GM12878 (cell line): ENCODE data around the gene ADAM20. TPM values are rescaled to one million over a fixed set of nuclear protein-coding genes. Genes with fewer than 3 reads are reported as not detected.
A peak's percentile ranks its signal among the peaks of the same experiment; 100 is the strongest.

Source experiments
- ATF3 ChIP-seq: IDR thresholded peaks from 2 replicates; pipeline ENCODE4 v1.6.1; 2011; ENCODE audit warnings: low read depth, mild to moderate bottlenecking, low read length, moderate library complexity, borderline replicate concordance; ENCODE audit errors: extremely low read depth
- BACH1 ChIP-seq: fragments of 450-650 bp; IDR thresholded peaks from 2 replicates; pipeline ENCODE4 v1.6.1; 2017; ENCODE audit warnings: mild to moderate bottlenecking, borderline replicate concordance
- BCL3 ChIP-seq: IDR thresholded peaks from 2 replicates; pipeline ENCODE4 v1.6.1; 2011; ENCODE audit warnings: borderline replicate concordance, low read depth, mild to moderate bottlenecking, moderate library complexity, low read length; ENCODE audit not compliant: insufficient read depth, poor library complexity, severe bottlenecking
- EGR1 ChIP-seq, 2 experiments: IDR thresholded peaks; 1 replicate in 1 of 2; 2 replicates in 1 of 2; pipeline ENCODE4 v1.6.1; 2011 to 2012; ENCODE audit warnings: low read depth in 2 of 2, low read length in 2 of 2, borderline replicate concordance in 1 of 2, mild to moderate bottlenecking in 1 of 2, moderate library complexity in 1 of 2
- IKZF2 ChIP-seq, 2 experiments: fragments of 450-650 bp; IDR thresholded peaks; 2 replicates each; pipeline ENCODE4 v1.6.1; 2017; ENCODE audit warnings: mild to moderate bottlenecking in 2 of 2, moderate library complexity in 2 of 2
- JUNB ChIP-seq: IDR thresholded peaks from 2 replicates; pipeline ENCODE4 v1.6.1; 2016; ENCODE audit warnings: antibody characterized with exemption, mild to moderate bottlenecking
- JUND ChIP-seq: IDR thresholded peaks from 2 replicates; pipeline ENCODE4 v1.6.1; 2012; ENCODE audit warnings: low read depth, mild to moderate bottlenecking, low read length, improper control_type of control experiment, moderate library complexity
- KLF5 ChIP-seq: fragments of 450-650 bp; IDR thresholded peaks from 2 replicates; pipeline ENCODE4 v1.6.1; 2014; ENCODE audit warnings: mild to moderate bottlenecking; ENCODE audit not compliant: partially characterized antibody
- NFYB ChIP-seq: IDR thresholded peaks from 2 replicates; pipeline ENCODE4 v1.6.1; 2011; ENCODE audit warnings: low read depth, mild to moderate bottlenecking, low read length, improper control_type of control experiment, moderate library complexity; ENCODE audit not compliant: insufficient read depth
- NRF1 ChIP-seq: conservative IDR thresholded peaks from 2 replicates; pipeline ENCODE4 v1.6.1; 2011; ENCODE audit warnings: mild to moderate bottlenecking, low read depth, low read length, improper control_type of control experiment
- PAX8 ChIP-seq: fragments of 450-650 bp; IDR thresholded peaks from 2 replicates; pipeline ENCODE4 v1.6.1; 2017; ENCODE audit warnings: mild to moderate bottlenecking, moderate library complexity
- POLR2A ChIP-seq: IDR thresholded peaks from 2 replicates; pipeline ENCODE4 v1.6.1; 2011; ENCODE audit warnings: low read depth, mild to moderate bottlenecking, low read length
- POU2F2 ChIP-seq: IDR thresholded peaks from 3 replicates; pipeline ENCODE4 v1.6.1; 2011; ENCODE audit warnings: low read depth, mild to moderate bottlenecking, low read length, borderline replicate concordance
- RAD51 ChIP-seq: fragments of 450-650 bp; IDR thresholded peaks from 2 replicates; pipeline ENCODE4 v1.6.1; 2016; ENCODE audit warnings: moderate library complexity, mild to moderate bottlenecking, inconsistent platforms
- RELA ChIP-seq: fragments of 450-650 bp; IDR thresholded peaks from 2 replicates; pipeline ENCODE4 v1.8.0; 2014; ENCODE audit warnings: borderline replicate concordance; ENCODE audit not compliant: partially characterized antibody
- REST ChIP-seq: IDR thresholded peaks from 2 replicates; pipeline ENCODE4 v1.6.1; 2012; ENCODE audit warnings: mild to moderate bottlenecking, low read depth, low read length
- SRF ChIP-seq, 2 experiments: IDR thresholded peaks; 2 replicates each; pipeline ENCODE4 v1.6.1; 2011; ENCODE audit warnings: low read depth in 2 of 2, low read length in 2 of 2, mild to moderate bottlenecking in 1 of 2, moderate library complexity in 1 of 2
- STAT3 ChIP-seq: IDR thresholded peaks from 2 replicates; pipeline ENCODE4 v1.6.1; 2011; ENCODE audit warnings: low read depth, low read length, improper control_type of control experiment
- SUZ12 ChIP-seq: fragments of 200-600 bp; sonication (generic); IDR thresholded peaks from one replicate; pipeline ENCODE4 v1.6.1; 2018; ENCODE audit warnings: antibody characterized with exemption, mild to moderate bottlenecking; ENCODE audit not compliant: unreplicated experiment
- TCF7 ChIP-seq: IDR thresholded peaks from 2 replicates; pipeline ENCODE4 v1.6.1; 2014; ENCODE audit warnings: antibody characterized with exemption, borderline replicate concordance
- ZBED1 ChIP-seq: IDR thresholded peaks from 2 replicates; pipeline ENCODE4 v1.6.1; 2016; ENCODE audit warnings: borderline replicate concordance
- ZBTB11 ChIP-seq: fragments of 450-650 bp; formaldehyde crosslinking; IDR thresholded peaks from 2 replicates; pipeline ENCODE4 v1.5.0; 2022; ENCODE audit warnings: mild to moderate bottlenecking, missing genetic modification characterization
- ZNF24 ChIP-seq: fragments of 450-650 bp; IDR thresholded peaks from 2 replicates; pipeline ENCODE4 v1.6.1; 2017; ENCODE audit warnings: antibody characterized with exemption, mild to moderate bottlenecking
- polyA plus RNA-seq, 11 experiments: library from polyadenylated mRNA; depleted of rRNA in 4 of 11; unstranded in 6 of 11; stranded (reverse) in 5 of 11; fragments of >200 nt; fragmentation: Nextera tagmentation in 4 of 11; fragmentation: Illumina TruSeq in 1 of 11; extraction: Ambion mirVana in 4 of 11; extraction: Trizol in 1 of 11; gene quantifications; 1 replicate in 1 of 11; 2 replicates in 10 of 11; pipeline versions ENCODE4 v1.2.1 to v1.2.3, GENCODE V29; 2011 to 2016; ENCODE audit warnings: inconsistent platforms in 2 of 11, missing spikeins in 2 of 11, low read depth in 1 of 11
- total RNA-seq, 4 experiments: library from RNA; depleted of rRNA in 3 of 4; stranded (reverse); fragments of >200 nt in 3 of 4; fragmentation: Illumina TruSeq in 1 of 4; extraction: Trizol in 1 of 4; gene quantifications; 2 replicates each; pipeline versions ENCODE4 v1.2.1 to v1.2.3, GENCODE V29; 2013 to 2021

The ADAM20 gene
- total and polyA plus RNA-seq, 10 of the 15 experiments (the other 5 are each of a cell fraction or from before 2014, with no cell fraction given), result 0.04 to 0.34 (median 0.10) TPM; not detected in 3

DNA sequence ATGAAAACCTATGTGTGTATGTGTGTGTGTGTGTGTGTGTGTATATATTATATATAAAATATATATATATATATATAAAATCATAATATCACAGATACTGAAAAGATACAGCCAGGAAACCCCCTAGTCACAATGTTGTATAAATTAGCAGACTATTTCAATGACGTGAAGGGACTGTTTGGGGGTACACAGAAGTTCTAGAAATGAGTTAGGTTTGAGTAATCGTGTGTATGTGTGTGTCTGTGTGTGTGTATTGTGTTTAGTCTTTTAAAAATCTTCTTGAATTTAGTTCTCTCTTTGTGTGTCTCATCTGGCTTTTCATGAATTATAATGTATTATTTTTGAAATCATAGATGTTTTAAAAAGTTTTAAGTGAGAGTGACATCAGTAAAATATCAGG, 61.0 kb downstream of the ADAM20 start (continued):
- TF ChIP-seq TCF7 (no peak), JUNB (peak; percentile 91), IKZF2 (IDR thresholded peaks at IDR 0.05) (no peak), RELA (no peak), ZBTB11 (no peak), BACH1 (no peak), NFYB (no peak), STAT3 (no peak), SRF (IDR thresholded peaks at IDR 0.05; ENCODE audit: low read depth in 2 of 2, low read length in 2 of 2) (no peak), PAX8 (no peak), ZNF24 (no peak), ZBED1 (no peak), REST (no peak), POLR2A (no peak), EGR1 (IDR thresholded peaks at IDR 0.05; ENCODE audit: borderline replicate concordance in 1 of 2, low read depth in 2 of 2, low read length in 2 of 2) (no peak), JUND (no peak; the same call in 1 of the 2 replicates), KLF5 (no peak), POU2F2 (no peak), SUZ12 (no peak), BCL3 (peak; percentile 27), NRF1 (no peak), ATF3 (no peak), RAD51 (no peak)
